Endothelial cell (in vitro differentiated cells): ENCODE measurements around the gene TEX2. TPM values are rescaled to one million over a fixed set of nuclear protein-coding genes. Genes with fewer than 3 reads are reported as not detected.

Experiments used
- DNase-seq: peaks from one replicate; pipeline ENCODE4 v3.0.0; 2021; ENCODE audit warnings: low spot score
- H3K27ac Mint-ChIP-seq: one replicate; pipeline ENCODE4 v1.8.0; 2021; ENCODE audit warnings: mixed read lengths, inconsistent platforms; ENCODE audit not compliant: unreplicated experiment
- H3K27me3 Mint-ChIP-seq: one replicate; pipeline ENCODE4 v1.8.0; 2021; ENCODE audit warnings: mild to moderate bottlenecking, moderate library complexity, mixed read lengths, inconsistent platforms; ENCODE audit not compliant: unreplicated experiment
- H3K36me3 Mint-ChIP-seq: one replicate; pipeline ENCODE4 v1.8.0; 2021; ENCODE audit warnings: mild to moderate bottlenecking, low read depth, mixed read lengths, inconsistent platforms; ENCODE audit not compliant: unreplicated experiment
- H3K4me1 Mint-ChIP-seq: one replicate; pipeline ENCODE4 v1.8.0; 2021; ENCODE audit warnings: mild to moderate bottlenecking, mixed read lengths, inconsistent platforms; ENCODE audit not compliant: unreplicated experiment
- H3K4me3 Mint-ChIP-seq: one replicate; pipeline ENCODE4 v1.8.0; 2021; ENCODE audit warnings: mild to moderate bottlenecking, mixed read lengths, inconsistent platforms; ENCODE audit not compliant: unreplicated experiment
- H3K9me3 Mint-ChIP-seq: one replicate; pipeline ENCODE4 v1.8.0; 2021; ENCODE audit warnings: mixed read lengths, inconsistent platforms; ENCODE audit not compliant: unreplicated experiment
- CTCF ChIP-seq: fragments of 200-600 bp; sonication (generic); IDR thresholded peaks from one replicate; pipeline ENCODE4 v1.5.0; 2021; ENCODE audit warnings: antibody characterized with exemption; ENCODE audit not compliant: unreplicated experiment
- total RNA-seq: library from RNA; stranded (reverse); fragmentation: NEBNext Ultra II Directional; extraction: Animal tissue kit (Norgen Biotek cat#: 25700); gene quantifications from one replicate; pipeline ENCODE4 v1.2.1, GENCODE V29; 2021; ENCODE audit not compliant: unreplicated experiment

TEX2 gene
- total RNA-seq, 1 donor from 2014 or later = 16.3 TPM

GRCh38 chr17:64145375-64145750 lies 117.7 kb downstream of the TEX2 start:
- H3K4me3 Mint-ChIP-seq = no peak overlapping the region
- no peaks in the 10 kb centered on the region for H3K9me3 Mint-ChIP-seq
- no peak overlapping the region for H3K27ac Mint-ChIP-seq
- H3K27me3 Mint-ChIP-seq = peaks cover 3% of the 10 kb centered on the region
- H3K4me1 Mint-ChIP-seq = peaks cover 10% of the 10 kb centered on the region
- H3K36me3 Mint-ChIP-seq = no peaks in the 10 kb centered on the region
- no peak for TF ChIP-seq CTCF
- no peak for DNase-seq

DNA sequence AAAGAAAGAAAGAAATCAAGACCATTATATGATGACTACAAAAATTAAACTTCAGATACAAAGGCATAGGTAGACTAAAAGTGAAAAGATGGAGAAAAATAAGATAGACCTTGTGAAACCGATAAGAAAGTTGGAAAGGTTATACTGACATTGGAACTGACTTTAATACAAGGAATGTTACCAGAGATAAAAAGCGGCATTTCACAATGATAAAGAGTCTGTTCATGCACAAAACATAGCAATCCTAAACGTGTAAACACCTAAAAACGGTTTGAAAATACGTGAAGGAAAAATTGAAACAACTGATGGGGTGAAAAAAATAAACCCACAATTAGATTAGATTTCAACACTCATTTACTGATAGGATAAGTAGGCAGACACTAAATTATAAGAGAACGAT lies 123.5 kb downstream of the TEX2 start:
- H3K4me3 Mint-ChIP-seq = no peak overlapping the region
- H3K9me3 Mint-ChIP-seq = no peaks in the 10 kb centered on the region
- H3K27ac Mint-ChIP-seq = no peak overlapping the region
- no peaks in the 10 kb centered on the region for H3K27me3 Mint-ChIP-seq
- DNase-seq = no peak
- no peaks in the 10 kb centered on the region for H3K36me3 Mint-ChIP-seq
- no peak for TF ChIP-seq CTCF
- no peaks in the 10 kb centered on the region for H3K4me1 Mint-ChIP-seq

DNA sequence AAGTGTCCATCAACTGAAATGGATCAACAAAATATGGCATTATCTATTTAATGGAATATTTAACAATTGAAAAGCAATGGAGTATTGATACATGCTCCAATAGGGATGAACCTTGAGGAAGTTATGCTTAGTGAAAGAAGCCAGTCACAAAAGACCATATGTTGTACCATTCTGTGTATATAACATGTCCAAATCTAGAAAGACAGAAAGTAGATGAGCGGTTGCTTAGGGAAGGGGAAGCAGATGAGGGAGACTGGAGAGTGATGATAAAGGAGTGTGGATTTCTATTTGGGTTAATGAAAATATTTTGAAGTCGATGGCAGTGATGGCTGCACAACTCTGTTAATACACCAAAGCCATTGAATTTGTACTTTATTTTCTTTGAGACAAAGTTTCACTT lies 124.6 kb downstream of the TEX2 start:
- DNase-seq = no peak
- Mint-ChIP-seq H3K27me3 (no peaks in the 10 kb centered on the region), H3K27ac (no peak overlapping the region), H3K36me3 (no peaks in the 10 kb centered on the region), H3K4me1 (no peaks in the 10 kb centered on the region), H3K9me3 (no peaks in the 10 kb centered on the region), H3K4me3 (no peak overlapping the region)
- no peak for TF ChIP-seq CTCF

GRCh38 chr17:64135000-64135399 lies 128.1 kb downstream of the TEX2 start:
- Mint-ChIP-seq H3K36me3 (no peaks in the 10 kb centered on the region), H3K27ac (no peak overlapping the region), H3K9me3 (no peaks in the 10 kb centered on the region), H3K4me3 (no peak overlapping the region), H3K27me3 (no peaks in the 10 kb centered on the region), H3K4me1 (peaks cover 5% of the 10 kb centered on the region)
- DNase-seq = no peak
- TF ChIP-seq CTCF = no peak

DNA sequence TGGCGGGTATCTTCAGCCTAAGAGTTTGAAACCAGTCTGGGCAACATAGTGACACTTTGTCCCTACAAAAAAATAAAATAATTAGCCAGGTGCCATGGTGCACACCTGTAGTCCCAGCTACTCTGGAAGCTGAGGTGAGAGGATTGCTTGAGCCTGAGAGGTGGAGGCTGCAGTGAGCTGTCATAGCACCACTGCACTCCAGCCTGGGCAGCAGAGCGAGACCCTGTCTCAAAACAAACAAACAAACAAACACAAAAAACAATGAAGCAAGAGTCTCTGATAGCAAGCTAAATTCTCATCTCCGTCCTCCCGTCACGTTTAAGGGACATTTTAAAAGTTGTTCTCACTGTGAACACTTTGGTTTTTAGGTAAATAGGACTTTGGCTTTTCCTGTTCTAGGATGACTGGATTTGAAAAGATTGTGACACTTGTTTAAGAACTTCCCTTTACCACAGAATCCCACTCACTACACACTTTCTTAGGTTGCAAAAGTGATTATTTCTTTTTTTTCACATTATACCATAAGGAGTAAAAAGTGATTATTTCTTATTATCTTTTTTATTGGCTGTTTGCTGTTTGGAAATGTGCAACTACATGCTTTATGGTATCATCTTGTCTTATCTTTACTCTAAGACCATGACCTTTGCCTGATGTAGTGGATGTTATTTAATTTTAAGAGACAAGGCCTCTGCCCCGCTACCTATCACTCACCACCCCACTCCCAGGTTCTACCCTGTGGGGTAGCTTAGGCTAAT lies 128.7 kb downstream of the TEX2 start:
- H3K27ac Mint-ChIP-seq = no peak overlapping the region
- no peak for TF ChIP-seq CTCF
- H3K9me3 Mint-ChIP-seq = no peaks in the 10 kb centered on the region
- DNase-seq = no peak
- peaks cover 5% of the 10 kb centered on the region for H3K4me1 Mint-ChIP-seq
- H3K4me3 Mint-ChIP-seq = no peak overlapping the region
- no peaks in the 10 kb centered on the region for H3K27me3 Mint-ChIP-seq
- no peaks in the 10 kb centered on the region for H3K36me3 Mint-ChIP-seq
